OCI-LY7 (cell line): ENCODE data around the gene MYO7A. TPM values are rescaled to one million over a fixed set of nuclear protein-coding genes. Genes with fewer than 3 reads are reported as not detected.

Experiments
- BruUV-seq: library from RNA; stranded (reverse); fragments of 400-500 nt; replicated peaks from 2 replicates; lab custom pipeline; 2021; lab: Mats Ljungman, UMichigan
- CTCF ChIA-PET: fragments of 300-600 bp; sonication (Branson Sonifier 250); formaldehyde crosslinking; loops from one replicate; lab custom pipeline; 2022; ENCODE audit warnings: antibody characterized with exemption; ENCODE audit not compliant: unreplicated experiment; lab: Charles Lee
- POLR2A ChIA-PET: fragments of 300-600 bp; sonication (Branson Sonifier 250); formaldehyde crosslinking; loops from one replicate; lab custom pipeline; 2022; ENCODE audit warnings: antibody characterized with exemption; lab: Charles Lee
- DNase-seq: peaks from one replicate; pipeline ENCODE4 v3.0.0-alpha.2; 2015; ENCODE audit warnings: low spot score
- H2AFZ ChIP-seq: fragments of 200-600 bp; sonication (generic), shearing (Covaris generic); 2 replicates; pipeline ENCODE4 v1.6.1; 2014; ENCODE audit warnings: mild to moderate bottlenecking, antibody characterized with exemption, low read length, moderate library complexity
- H3K27ac ChIP-seq: fragments of 200-600 bp; sonication (generic); 2 replicates; pipeline ENCODE4 v1.5.1; 2014; ENCODE audit warnings: mixed run types, low read depth, mild to moderate bottlenecking, moderate library complexity, low read length, inconsistent platforms; ENCODE audit not compliant: poor library complexity, severe bottlenecking
- H3K36me3 ChIP-seq: fragments of 200-600 bp; sonication (generic); 2 replicates; pipeline ENCODE4 v1.6.1; 2014; ENCODE audit warnings: mild to moderate bottlenecking, antibody characterized with exemption, low read length, moderate library complexity, mixed read lengths; ENCODE audit not compliant: insufficient read depth
- H3K4me1 ChIP-seq: fragments of 200-600 bp; sonication (generic); 2 replicates; pipeline ENCODE4 v1.5.1; 2014; ENCODE audit warnings: mild to moderate bottlenecking, low read length; ENCODE audit not compliant: insufficient read depth, poor library complexity, severe bottlenecking
- H3K4me2 ChIP-seq: fragments of 200-600 bp; sonication (generic); 2 replicates; pipeline ENCODE4 v1.6.1; 2014; ENCODE audit warnings: mild to moderate bottlenecking, low read length
- H3K4me3 ChIP-seq: fragments of 200-600 bp; sonication (generic); 2 replicates; pipeline ENCODE4 v1.5.1; 2014; ENCODE audit warnings: mild to moderate bottlenecking, low read depth, low read length; ENCODE audit not compliant: poor library complexity, severe bottlenecking
- H3K79me2 ChIP-seq: fragments of 200-600 bp; sonication (generic); 2 replicates; pipeline ENCODE4 v1.6.1; 2016; ENCODE audit warnings: low read depth, mild to moderate bottlenecking, low read length, moderate library complexity, mixed read lengths; ENCODE audit not compliant: insufficient read depth
- H3K9me2 ChIP-seq: fragments of 200-600 bp; sonication (generic); 2 replicates; pipeline ENCODE4 v1.6.1; 2016; ENCODE audit warnings: mild to moderate bottlenecking, low read length, mixed read lengths; ENCODE audit not compliant: insufficient read depth
- H3K9me3 ChIP-seq: fragments of 200-600 bp; sonication (generic); 2 replicates; pipeline ENCODE4 v1.6.1; 2014; ENCODE audit warnings: mild to moderate bottlenecking, mixed run types, low read length, mixed read lengths
- H4K20me1 ChIP-seq: fragments of 200-600 bp; sonication (generic); 2 replicates; pipeline ENCODE4 v1.6.1; 2014; ENCODE audit warnings: mild to moderate bottlenecking, antibody characterized with exemption, low read length, moderate library complexity, mixed read lengths; ENCODE audit not compliant: insufficient read depth
- CTCF ChIP-seq: fragments of 200-600 bp; sonication (generic); conservative IDR thresholded peaks from 2 replicates; pipeline ENCODE4 v1.5.1; 2014; ENCODE audit warnings: mild to moderate bottlenecking, antibody characterized with exemption, low read length, moderate library complexity, mixed read lengths
- EZH2phosphoT487 ChIP-seq: fragments of 200-600 bp; sonication (generic); IDR thresholded peaks from 2 replicates; pipeline ENCODE4 v1.6.1; 2018; ENCODE audit warnings: low read depth, borderline replicate concordance, mild to moderate bottlenecking, mixed run types, antibody characterized with exemption, low read length, moderate library complexity, mixed read lengths
- intact Hi-C: fragments of 100-400 bp; cut with micrococcal nuclease; formaldehyde crosslinking; loops from one replicate; pipeline ENCODE4 v1.10.0; 2022; ENCODE audit not compliant: unreplicated experiment
- total RNA-seq, 2 experiments: library from RNA; depleted of rRNA in 1 of 2; stranded (reverse); fragments of >200 nt in 1 of 2; shearing (Covaris generic) in 1 of 2; gene quantifications; 2 replicates each; pipeline ENCODE4 v1.2.3, GENCODE V29; 2014 to 2022

MYO7A gene
- total RNA-seq, 2 experiments from 2014 or later, result not detected

- intact Hi-C loops, result no loop called here
- no peak for DNase-seq
- Histone ChIP-seq H3K27ac (no peak overlapping the region), H3K4me1 (no peaks in the 10 kb centered on the region), H3K79me2 (no peaks in the 10 kb centered on the region), H3K4me3 (no peak overlapping the region), H2AFZ (no peak overlapping the region), H3K4me2 (no peak overlapping the region), H3K36me3 (no peaks in the 10 kb centered on the region), H3K9me3 (no peaks in the 10 kb centered on the region), H4K20me1 (no peaks in the 10 kb centered on the region), H3K9me2 (no peaks in the 10 kb centered on the region)
- no TSS peak for BruUV-seq
- ChIA-PET POLR2A (interaction anchor here (0.5 kb wide), 1 partner anchor 330 kb away, joined by 5 read pairs; no protein-coding TSS in a partner anchor), CTCF (no interaction called here)
- TF ChIP-seq EZH2phosphoT487 (no peak), CTCF (no peak)
Measured at GRCh38 chr11:77153276-77154185, 25.5 kb downstream of the MYO7A start.

- no peaks in the 10 kb centered on the region for H3K79me2 ChIP-seq
- no peak overlapping the region for H3K4me3 ChIP-seq
- POLR2A ChIA-PET, result interaction anchor here (0.5 kb wide), 1 partner anchor 329 kb away, joined by 5 read pairs; no protein-coding TSS in a partner anchor
- intact Hi-C loops, result no loop called here
- CTCF ChIA-PET, result no interaction called here
- no peak overlapping the region for H3K4me2 ChIP-seq
- no peak overlapping the region for H3K27ac ChIP-seq
- H3K4me1 ChIP-seq, result no peaks in the 10 kb centered on the region
- H2AFZ ChIP-seq, result no peak overlapping the region
- no TSS peak for BruUV-seq
- H3K9me2 ChIP-seq, result no peaks in the 10 kb centered on the region
- no peak for TF ChIP-seq CTCF
- no peak for TF ChIP-seq EZH2phosphoT487
- H3K36me3 ChIP-seq, result no peaks in the 10 kb centered on the region
- no peaks in the 10 kb centered on the region for H3K9me3 ChIP-seq
- DNase-seq, result no peak
- no peaks in the 10 kb centered on the region for H4K20me1 ChIP-seq
Measured at GRCh38 chr11:77154381-77155081, 26.5 kb downstream of the MYO7A start.
